ENCODE data around the gene SIRPB2.

The SIRPB2 gene

GRCh38 chr20:1526896-1527295 lies 35.7 kb upstream of the SIRPB2 start:
- Histone ChIP-seq H3K4me3 (ENCODE audit: extremely low read depth, insufficient read depth, low read length, poor library complexity, severe bottlenecking) (no peak overlapping the region), H3K4me1 (ENCODE audit: control insufficient read depth, insufficient read depth, low read length, poor library complexity, severe bottlenecking) (no peaks in the 10 kb centered on the region), H3K36me3 (ENCODE audit: control insufficient read depth, insufficient read depth, low read length) (no peaks in the 10 kb centered on the region), H3K27ac (ENCODE audit: low read depth, low read length, severe bottlenecking) (no peak overlapping the region), H3K9me3 (ENCODE audit: control insufficient read depth, low read length) (no peaks in the 10 kb centered on the region)

GRCh38 chr20:1526310-1526709 lies 35.1 kb upstream of the SIRPB2 start:
- Histone ChIP-seq H3K4me1 (ENCODE audit: control insufficient read depth, insufficient read depth, low read length, poor library complexity, severe bottlenecking) (no peaks in the 10 kb centered on the region), H3K4me3 (ENCODE audit: extremely low read depth, insufficient read depth, low read length, poor library complexity, severe bottlenecking) (no peak overlapping the region), H3K27ac (ENCODE audit: low read depth, low read length, severe bottlenecking) (no peak overlapping the region), H3K36me3 (ENCODE audit: control insufficient read depth, insufficient read depth, low read length) (no peaks in the 10 kb centered on the region), H3K9me3 (ENCODE audit: control insufficient read depth, low read length) (no peaks in the 10 kb centered on the region)
- no CpG with 5 or more reads among the region's 1 CpG for WGBS, 2 experiments (ENCODE audit: insufficient coverage in 2 of 2)

GRCh38 chr20:1524004-1524403 lies 32.8 kb upstream of the SIRPB2 start:
- no peak overlapping the region for H3K27ac ChIP-seq (ENCODE audit: low read depth, low read length, severe bottlenecking)
- WGBS, 2 experiments (ENCODE audit: insufficient coverage in 2 of 2): 98% methylated on average over 4 of the region's 4 CpGs; no CpG with 5 or more reads in 1 of the 2 experiments
- H3K9me3 ChIP-seq (ENCODE audit: control insufficient read depth, low read length): no peaks in the 10 kb centered on the region
- no peaks in the 10 kb centered on the region for H3K36me3 ChIP-seq (ENCODE audit: control insufficient read depth, insufficient read depth, low read length)
- no peak overlapping the region for H3K4me3 ChIP-seq (ENCODE audit: extremely low read depth, insufficient read depth, low read length, poor library complexity, severe bottlenecking)
- no peaks in the 10 kb centered on the region for H3K4me1 ChIP-seq (ENCODE audit: control insufficient read depth, insufficient read depth, low read length, poor library complexity, severe bottlenecking)

GRCh38 chr20:1517010-1517409 lies 25.8 kb upstream of the SIRPB2 start:
- 80 to 88% methylated on average over 4 of the region's 5 CpGs for WGBS, 2 experiments (ENCODE audit: insufficient coverage in 2 of 2)
- no peak overlapping the region for H3K27ac ChIP-seq (ENCODE audit: low read depth, low read length, severe bottlenecking)
- no peaks in the 10 kb centered on the region for H3K4me1 ChIP-seq (ENCODE audit: control insufficient read depth, insufficient read depth, low read length, poor library complexity, severe bottlenecking)
- no peaks in the 10 kb centered on the region for H3K9me3 ChIP-seq (ENCODE audit: control insufficient read depth, low read length)
- H3K4me3 ChIP-seq (ENCODE audit: extremely low read depth, insufficient read depth, low read length, poor library complexity, severe bottlenecking): no peak overlapping the region
- H3K36me3 ChIP-seq (ENCODE audit: control insufficient read depth, insufficient read depth, low read length): no peaks in the 10 kb centered on the region

- Histone ChIP-seq H3K27ac (ENCODE audit: low read depth, low read length, severe bottlenecking) (no peak overlapping the region), H3K36me3 (ENCODE audit: control insufficient read depth, insufficient read depth, low read length) (no peaks in the 10 kb centered on the region), H3K4me1 (ENCODE audit: control insufficient read depth, insufficient read depth, low read length, poor library complexity, severe bottlenecking) (no peaks in the 10 kb centered on the region), H3K4me3 (ENCODE audit: extremely low read depth, insufficient read depth, low read length, poor library complexity, severe bottlenecking) (no peak overlapping the region), H3K9me3 (ENCODE audit: control insufficient read depth, low read length) (no peaks in the 10 kb centered on the region)
- 89% methylated on average over 1 of the region's 1 CpG; no CpG with 5 or more reads in 1 of the 2 experiments for WGBS, 2 experiments (ENCODE audit: insufficient coverage in 2 of 2)
Measured at GRCh38 chr20:1513801-1514200, 22.6 kb upstream of the SIRPB2 start.

GRCh38 chr20:1509237-1509636 lies 18.0 kb upstream of the SIRPB2 start:
- Histone ChIP-seq H3K4me3 (ENCODE audit: extremely low read depth, insufficient read depth, low read length, poor library complexity, severe bottlenecking) (no peak overlapping the region), H3K9me3 (ENCODE audit: control insufficient read depth, low read length) (no peaks in the 10 kb centered on the region), H3K4me1 (ENCODE audit: control insufficient read depth, insufficient read depth, low read length, poor library complexity, severe bottlenecking) (no peaks in the 10 kb centered on the region), H3K36me3 (ENCODE audit: control insufficient read depth, insufficient read depth, low read length) (no peaks in the 10 kb centered on the region), H3K27ac (ENCODE audit: low read depth, low read length, severe bottlenecking) (no peak overlapping the region)
- WGBS, 2 experiments (ENCODE audit: insufficient coverage in 2 of 2): 36 to 47% methylated on average over 5 to 7 of the region's 9 CpGs

GRCh38 chr20:1508574-1508973 lies 17.4 kb upstream of the SIRPB2 start:
- Histone ChIP-seq H3K36me3 (ENCODE audit: control insufficient read depth, insufficient read depth, low read length) (no peaks in the 10 kb centered on the region), H3K4me1 (ENCODE audit: control insufficient read depth, insufficient read depth, low read length, poor library complexity, severe bottlenecking) (no peaks in the 10 kb centered on the region), H3K27ac (ENCODE audit: low read depth, low read length, severe bottlenecking) (no peak overlapping the region), H3K4me3 (ENCODE audit: extremely low read depth, insufficient read depth, low read length, poor library complexity, severe bottlenecking) (no peak overlapping the region), H3K9me3 (ENCODE audit: control insufficient read depth, low read length) (no peaks in the 10 kb centered on the region)

- Histone ChIP-seq H3K4me1 (ENCODE audit: control insufficient read depth, insufficient read depth, low read length, poor library complexity, severe bottlenecking) (no peaks in the 10 kb centered on the region), H3K4me3 (ENCODE audit: extremely low read depth, insufficient read depth, low read length, poor library complexity, severe bottlenecking) (no peak overlapping the region), H3K9me3 (ENCODE audit: control insufficient read depth, low read length) (peaks cover 7% of the 10 kb centered on the region), H3K36me3 (ENCODE audit: control insufficient read depth, insufficient read depth, low read length) (no peaks in the 10 kb centered on the region), H3K27ac (ENCODE audit: low read depth, low read length, severe bottlenecking) (no peak overlapping the region)
- 48 to 56% methylated on average over 2 of the region's 3 CpGs for WGBS, 2 experiments (ENCODE audit: insufficient coverage in 2 of 2)
Measured at GRCh38 chr20:1507276-1507675, 16.1 kb upstream of the SIRPB2 start.

- no CpG with 5 or more reads among the region's 1 CpG for WGBS, 2 experiments (ENCODE audit: insufficient coverage in 2 of 2)
- H3K27ac ChIP-seq (ENCODE audit: low read depth, low read length, severe bottlenecking): no peak overlapping the region
Measured at GRCh38 chr20:1505871-1506270, 14.7 kb upstream of the SIRPB2 start.

GRCh38 chr20:1505361-1505760 lies 14.1 kb upstream of the SIRPB2 start:
- Histone ChIP-seq H3K4me3 (ENCODE audit: extremely low read depth, insufficient read depth, low read length, poor library complexity, severe bottlenecking) (no peak overlapping the region), H3K27ac (ENCODE audit: low read depth, low read length, severe bottlenecking) (no peak overlapping the region), H3K36me3 (ENCODE audit: control insufficient read depth, insufficient read depth, low read length) (no peaks in the 10 kb centered on the region), H3K9me3 (ENCODE audit: control insufficient read depth, low read length) (peaks cover 7% of the 10 kb centered on the region), H3K4me1 (ENCODE audit: control insufficient read depth, insufficient read depth, low read length, poor library complexity, severe bottlenecking) (no peaks in the 10 kb centered on the region)
- WGBS, 2 experiments (ENCODE audit: insufficient coverage in 2 of 2): 88 to 100% methylated on average over 1 to 3 of the region's 3 CpGs

More at GRCh38 chr20:1505871-1506270, 14.7 kb upstream of the SIRPB2 start:
- Histone ChIP-seq H3K36me3 (ENCODE audit: control insufficient read depth, insufficient read depth, low read length) (no peaks in the 10 kb centered on the region), H3K4me1 (ENCODE audit: control insufficient read depth, insufficient read depth, low read length, poor library complexity, severe bottlenecking) (no peaks in the 10 kb centered on the region), H3K9me3 (ENCODE audit: control insufficient read depth, low read length) (peaks cover 7% of the 10 kb centered on the region), H3K4me3 (ENCODE audit: extremely low read depth, insufficient read depth, low read length, poor library complexity, severe bottlenecking) (no peak overlapping the region)

- Histone ChIP-seq H3K4me3 (ENCODE audit: extremely low read depth, insufficient read depth, low read length, poor library complexity, severe bottlenecking) (no peak overlapping the region), H3K4me1 (ENCODE audit: control insufficient read depth, insufficient read depth, low read length, poor library complexity, severe bottlenecking) (no peaks in the 10 kb centered on the region), H3K9me3 (ENCODE audit: control insufficient read depth, low read length) (peaks cover 7% of the 10 kb centered on the region), H3K27ac (ENCODE audit: low read depth, low read length, severe bottlenecking) (no peak overlapping the region), H3K36me3 (ENCODE audit: control insufficient read depth, insufficient read depth, low read length) (no peaks in the 10 kb centered on the region)
- WGBS, 2 experiments (ENCODE audit: insufficient coverage in 2 of 2): 9 to 21% methylated on average over 7 to 8 of the region's 8 CpGs
Measured at GRCh38 chr20:1503564-1504227, 12.5 kb upstream of the SIRPB2 start.
